Adrenal gland (tissue), 5 donors: ENCODE data around the gene ZNF548.

ENCODE experiments used
- POLR2A ChIP-seq, 2 donors: fragments of 450-650 bp; IDR thresholded peaks; one replicate each; pipeline ENCODE4 v1.6.1; 2017; ENCODE audit warnings: antibody characterized with exemption in 2 of 2, mild to moderate bottlenecking in 2 of 2, moderate library complexity in 1 of 2
- TF ChIP-seq, protein P1 (sequence below), 6 experiments: fragments of 450-650 bp in 4 of 6; fragments of 200-600 bp in 2 of 6; sonication (generic) in 1 of 6; IDR thresholded peaks; 1 replicate in 5 of 6; 2 replicates in 1 of 6; pipeline versions ENCODE4 v1.5.1 to v1.8.0; 2016 to 2021; ENCODE audit warnings: antibody characterized with exemption in 6 of 6, mild to moderate bottlenecking in 2 of 6, moderate library complexity in 1 of 6
- donor health status: DM: no; HTN: no; CAD: no.

- TF ChIP-seq POLR2A (IDR thresholded peaks at IDR 0.05) = no peak
- TF ChIP-seq, protein P1, sequence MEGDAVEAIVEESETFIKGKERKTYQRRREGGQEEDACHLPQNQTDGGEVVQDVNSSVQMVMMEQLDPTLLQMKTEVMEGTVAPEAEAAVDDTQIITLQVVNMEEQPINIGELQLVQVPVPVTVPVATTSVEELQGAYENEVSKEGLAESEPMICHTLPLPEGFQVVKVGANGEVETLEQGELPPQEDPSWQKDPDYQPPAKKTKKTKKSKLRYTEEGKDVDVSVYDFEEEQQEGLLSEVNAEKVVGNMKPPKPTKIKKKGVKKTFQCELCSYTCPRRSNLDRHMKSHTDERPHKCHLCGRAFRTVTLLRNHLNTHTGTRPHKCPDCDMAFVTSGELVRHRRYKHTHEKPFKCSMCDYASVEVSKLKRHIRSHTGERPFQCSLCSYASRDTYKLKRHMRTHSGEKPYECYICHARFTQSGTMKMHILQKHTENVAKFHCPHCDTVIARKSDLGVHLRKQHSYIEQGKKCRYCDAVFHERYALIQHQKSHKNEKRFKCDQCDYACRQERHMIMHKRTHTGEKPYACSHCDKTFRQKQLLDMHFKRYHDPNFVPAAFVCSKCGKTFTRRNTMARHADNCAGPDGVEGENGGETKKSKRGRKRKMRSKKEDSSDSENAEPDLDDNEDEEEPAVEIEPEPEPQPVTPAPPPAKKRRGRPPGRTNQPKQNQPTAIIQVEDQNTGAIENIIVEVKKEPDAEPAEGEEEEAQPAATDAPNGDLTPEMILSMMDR (IDR thresholded peaks at IDR 0.05) = no peak
Measured at GRCh38 chr19:57437931-57438330, 48.3 kb downstream of the ZNF548 start.
